OCI-LY7 (cell line): ENCODE measurements around the gene TRAF1. TPM values are rescaled to one million over a fixed set of nuclear protein-coding genes. Genes with fewer than 3 reads are reported as not detected.
A peak's percentile ranks its signal among the peaks of the same experiment; 100 is the strongest.

Experiments
- BruUV-seq: library from RNA; stranded (reverse); fragments of 400-500 nt; replicated peaks from 2 replicates; lab custom pipeline; 2021; lab: Mats Ljungman, UMichigan
- CTCF ChIA-PET: fragments of 300-600 bp; sonication (Branson Sonifier 250); formaldehyde crosslinking; loops from one replicate; lab custom pipeline; 2022; ENCODE audit warnings: antibody characterized with exemption; ENCODE audit not compliant: unreplicated experiment; lab: Charles Lee
- POLR2A ChIA-PET: fragments of 300-600 bp; sonication (Branson Sonifier 250); formaldehyde crosslinking; loops from one replicate; lab custom pipeline; 2022; ENCODE audit warnings: antibody characterized with exemption; lab: Charles Lee
- DNase-seq: peaks from one replicate; pipeline ENCODE4 v3.0.0-alpha.2; 2015; ENCODE audit warnings: low spot score
- H2AFZ ChIP-seq: fragments of 200-600 bp; sonication (generic), shearing (Covaris generic); 2 replicates; pipeline ENCODE4 v1.6.1; 2014; ENCODE audit warnings: mild to moderate bottlenecking, antibody characterized with exemption, low read length, moderate library complexity
- H3K27ac ChIP-seq: fragments of 200-600 bp; sonication (generic); 2 replicates; pipeline ENCODE4 v1.5.1; 2014; ENCODE audit warnings: mixed run types, low read depth, mild to moderate bottlenecking, moderate library complexity, low read length, inconsistent platforms; ENCODE audit not compliant: poor library complexity, severe bottlenecking
- H3K36me3 ChIP-seq: fragments of 200-600 bp; sonication (generic); 2 replicates; pipeline ENCODE4 v1.6.1; 2014; ENCODE audit warnings: mild to moderate bottlenecking, antibody characterized with exemption, low read length, moderate library complexity, mixed read lengths; ENCODE audit not compliant: insufficient read depth
- H3K4me1 ChIP-seq: fragments of 200-600 bp; sonication (generic); 2 replicates; pipeline ENCODE4 v1.5.1; 2014; ENCODE audit warnings: mild to moderate bottlenecking, low read length; ENCODE audit not compliant: insufficient read depth, poor library complexity, severe bottlenecking
- H3K4me2 ChIP-seq: fragments of 200-600 bp; sonication (generic); 2 replicates; pipeline ENCODE4 v1.6.1; 2014; ENCODE audit warnings: mild to moderate bottlenecking, low read length
- H3K4me3 ChIP-seq: fragments of 200-600 bp; sonication (generic); 2 replicates; pipeline ENCODE4 v1.5.1; 2014; ENCODE audit warnings: mild to moderate bottlenecking, low read depth, low read length; ENCODE audit not compliant: poor library complexity, severe bottlenecking
- H3K79me2 ChIP-seq: fragments of 200-600 bp; sonication (generic); 2 replicates; pipeline ENCODE4 v1.6.1; 2016; ENCODE audit warnings: low read depth, mild to moderate bottlenecking, low read length, moderate library complexity, mixed read lengths; ENCODE audit not compliant: insufficient read depth
- H3K9me2 ChIP-seq: fragments of 200-600 bp; sonication (generic); 2 replicates; pipeline ENCODE4 v1.6.1; 2016; ENCODE audit warnings: mild to moderate bottlenecking, low read length, mixed read lengths; ENCODE audit not compliant: insufficient read depth
- H3K9me3 ChIP-seq: fragments of 200-600 bp; sonication (generic); 2 replicates; pipeline ENCODE4 v1.6.1; 2014; ENCODE audit warnings: mild to moderate bottlenecking, mixed run types, low read length, mixed read lengths
- H4K20me1 ChIP-seq: fragments of 200-600 bp; sonication (generic); 2 replicates; pipeline ENCODE4 v1.6.1; 2014; ENCODE audit warnings: mild to moderate bottlenecking, antibody characterized with exemption, low read length, moderate library complexity, mixed read lengths; ENCODE audit not compliant: insufficient read depth
- CTCF ChIP-seq: fragments of 200-600 bp; sonication (generic); conservative IDR thresholded peaks from 2 replicates; pipeline ENCODE4 v1.5.1; 2014; ENCODE audit warnings: mild to moderate bottlenecking, antibody characterized with exemption, low read length, moderate library complexity, mixed read lengths
- EZH2phosphoT487 ChIP-seq: fragments of 200-600 bp; sonication (generic); IDR thresholded peaks from 2 replicates; pipeline ENCODE4 v1.6.1; 2018; ENCODE audit warnings: low read depth, borderline replicate concordance, mild to moderate bottlenecking, mixed run types, antibody characterized with exemption, low read length, moderate library complexity, mixed read lengths
- intact Hi-C: fragments of 100-400 bp; cut with micrococcal nuclease; formaldehyde crosslinking; loops from one replicate; pipeline ENCODE4 v1.10.0; 2022; ENCODE audit not compliant: unreplicated experiment
- total RNA-seq, 2 experiments: library from RNA; depleted of rRNA in 1 of 2; stranded (reverse); fragments of >200 nt in 1 of 2; shearing (Covaris generic) in 1 of 2; gene quantifications; 2 replicates each; pipeline ENCODE4 v1.2.3, GENCODE V29; 2014 to 2022

The TRAF1 gene
- total RNA-seq, 2 experiments from 2014 or later: 24.2 to 50.5 TPM

DNA sequence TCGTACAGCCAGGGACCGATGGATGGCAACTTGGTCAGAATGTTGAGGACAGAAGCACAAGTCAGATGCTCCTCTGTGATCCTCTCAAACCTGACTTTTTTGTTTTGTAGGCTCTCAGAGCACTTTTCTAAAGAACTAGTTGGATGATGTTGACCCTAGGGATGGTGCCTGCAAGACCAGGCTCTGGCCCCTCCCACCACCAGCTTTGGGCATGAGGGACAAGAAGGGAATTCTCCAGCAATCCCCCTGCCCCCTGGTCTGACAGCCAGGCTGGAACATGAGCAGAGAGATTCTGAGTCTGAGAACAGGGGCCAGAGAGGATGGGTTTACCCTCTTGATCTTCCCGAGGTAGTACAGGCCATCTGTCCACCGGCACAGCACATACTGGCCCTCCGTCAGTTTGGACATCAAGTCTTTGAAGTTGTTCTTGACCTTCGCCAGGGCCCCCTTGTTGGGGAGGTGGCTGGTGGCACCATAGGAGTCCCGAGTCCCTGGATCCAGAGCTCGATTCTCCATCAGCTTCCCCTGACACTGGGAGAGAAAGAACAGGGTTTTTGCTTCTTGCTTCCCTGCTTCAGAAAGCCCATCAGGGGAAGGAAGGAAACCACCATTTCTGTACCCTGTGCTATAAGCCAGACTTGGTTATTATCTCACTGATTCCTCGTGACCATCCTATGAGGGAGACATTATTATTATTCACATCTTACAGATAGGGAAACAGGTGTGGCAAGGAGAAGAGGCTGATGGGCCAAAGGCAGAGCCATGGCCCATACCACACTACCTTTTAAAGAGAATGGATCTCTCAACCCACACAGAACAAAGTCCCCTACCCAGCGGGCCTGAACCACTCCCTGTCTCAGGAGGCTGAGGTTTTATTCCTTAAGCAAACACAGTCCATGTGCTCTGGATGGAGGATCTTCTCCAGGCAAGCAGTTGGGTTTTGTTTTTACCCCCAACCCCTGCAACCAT is 52.1 kb downstream of the TRAF1 start:
- Histone ChIP-seq H3K4me2 (peak overlapping the region; percentile 96), H3K4me1 (peaks cover 61% of the 10 kb centered on the region), H3K27ac (peak overlapping the region; percentile 96), H3K4me3 (peak overlapping the region; percentile 93), H3K79me2 (peaks cover 32% of the 10 kb centered on the region; the same call in 1 of the 2 replicates), H3K36me3 (peaks cover 70% of the 10 kb centered on the region), H3K9me3 (no peaks in the 10 kb centered on the region), H2AFZ (no peak overlapping the region), H4K20me1 (no peaks in the 10 kb centered on the region), H3K9me2 (no peaks in the 10 kb centered on the region)
- no peak for DNase-seq
- no peak for TF ChIP-seq EZH2phosphoT487
- TF ChIP-seq CTCF: no peak
- ChIA-PET CTCF (interaction anchor here (0.6 kb wide), 1 partner anchor 501 kb away, joined by 3 read pairs; no protein-coding TSS in a partner anchor), POLR2A (interaction anchor here (1.1 to 2.6 kb wide), 4 partner anchors 21 to 57 kb away, joined by 4 to 7 read pairs (median 5); no protein-coding TSS in a partner anchor)
- intact Hi-C loops: loop anchor here (5.0 kb wide), 2 partner anchors 108 to 328 kb away; partner anchors contain the start of gene RAB14
- no TSS peak for BruUV-seq

GRCh38 chr9:120873512-120873911 is 53.1 kb downstream of the TRAF1 start:
- Histone ChIP-seq H3K9me2 (no peaks in the 10 kb centered on the region), H3K36me3 (peaks cover 76% of the 10 kb centered on the region), H3K4me1 (peaks cover 58% of the 10 kb centered on the region), H3K79me2 (peaks cover 32% of the 10 kb centered on the region; the same call in 1 of the 2 replicates), H3K27ac (peak overlapping the region; percentile 96), H3K4me2 (peak overlapping the region; percentile 7; the same call in 1 of the 2 replicates), H4K20me1 (no peaks in the 10 kb centered on the region), H2AFZ (no peak overlapping the region), H3K9me3 (no peaks in the 10 kb centered on the region), H3K4me3 (no peak overlapping the region)
- ChIA-PET POLR2A (interaction anchor here (1.2 to 2.1 kb wide), 4 partner anchors 17 to 58 kb away, joined by 3 to 7 read pairs (median 4); no protein-coding TSS in a partner anchor), CTCF (no interaction called here)
- no TSS peak for BruUV-seq
- no peak for DNase-seq
- intact Hi-C loops: no loop called here
- TF ChIP-seq EZH2phosphoT487 (no peak), CTCF (no peak)
